ENCODE results near the gene RAB38. TPM values are rescaled to one million over a fixed set of nuclear protein-coding genes. Genes with fewer than 3 reads are reported as not detected.

The RAB38 gene
- total RNA-seq, 1 donor from 2014 or later, result 7.3 TPM

DNA sequence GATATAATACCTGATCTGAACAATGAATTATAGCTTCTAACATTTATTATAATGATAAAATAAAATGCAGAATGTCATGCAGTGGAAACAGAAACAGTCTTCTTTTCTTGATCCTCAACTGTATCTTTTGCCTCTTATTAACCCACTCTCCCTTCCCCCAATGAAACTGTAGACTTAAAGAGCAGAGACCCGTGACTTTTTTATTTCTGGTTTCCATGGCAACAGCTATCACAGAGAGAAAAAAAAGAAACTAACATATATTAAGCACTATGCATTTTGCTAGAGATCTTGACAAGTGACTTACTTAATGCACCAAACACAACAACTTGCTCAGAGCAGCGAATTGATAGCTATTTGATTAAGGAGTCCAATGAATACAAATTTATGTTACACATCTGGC is 69.3 kb downstream of the RAB38 start:
- no peaks in the 10 kb centered on the region for H3K27me3 ChIP-seq (ENCODE audit: control insufficient read depth, insufficient read depth, low read length)
- no peak overlapping the region for H3K4me3 ChIP-seq (ENCODE audit: low read depth, low read length)
- no peaks in the 10 kb centered on the region for H3K36me3 ChIP-seq (ENCODE audit: control insufficient read depth, insufficient read depth, low read length)
- DNase-seq (ENCODE audit: low read depth), result no peak
- TF ChIP-seq, protein P1, sequence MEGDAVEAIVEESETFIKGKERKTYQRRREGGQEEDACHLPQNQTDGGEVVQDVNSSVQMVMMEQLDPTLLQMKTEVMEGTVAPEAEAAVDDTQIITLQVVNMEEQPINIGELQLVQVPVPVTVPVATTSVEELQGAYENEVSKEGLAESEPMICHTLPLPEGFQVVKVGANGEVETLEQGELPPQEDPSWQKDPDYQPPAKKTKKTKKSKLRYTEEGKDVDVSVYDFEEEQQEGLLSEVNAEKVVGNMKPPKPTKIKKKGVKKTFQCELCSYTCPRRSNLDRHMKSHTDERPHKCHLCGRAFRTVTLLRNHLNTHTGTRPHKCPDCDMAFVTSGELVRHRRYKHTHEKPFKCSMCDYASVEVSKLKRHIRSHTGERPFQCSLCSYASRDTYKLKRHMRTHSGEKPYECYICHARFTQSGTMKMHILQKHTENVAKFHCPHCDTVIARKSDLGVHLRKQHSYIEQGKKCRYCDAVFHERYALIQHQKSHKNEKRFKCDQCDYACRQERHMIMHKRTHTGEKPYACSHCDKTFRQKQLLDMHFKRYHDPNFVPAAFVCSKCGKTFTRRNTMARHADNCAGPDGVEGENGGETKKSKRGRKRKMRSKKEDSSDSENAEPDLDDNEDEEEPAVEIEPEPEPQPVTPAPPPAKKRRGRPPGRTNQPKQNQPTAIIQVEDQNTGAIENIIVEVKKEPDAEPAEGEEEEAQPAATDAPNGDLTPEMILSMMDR (IDR thresholded peaks at IDR 0.05; ENCODE audit: insufficient read depth, low read length, poor library complexity, severe bottlenecking), result no peak

- no peak overlapping the region for H3K4me3 ChIP-seq (ENCODE audit: low read depth, low read length)
- DNase-seq (ENCODE audit: low read depth), result no peak
- H3K36me3 ChIP-seq (ENCODE audit: control insufficient read depth, insufficient read depth, low read length), result no peaks in the 10 kb centered on the region
- TF ChIP-seq, protein P1 (IDR thresholded peaks at IDR 0.05; ENCODE audit: insufficient read depth, low read length, poor library complexity, severe bottlenecking), result no peak
- no peaks in the 10 kb centered on the region for H3K27me3 ChIP-seq (ENCODE audit: control insufficient read depth, insufficient read depth, low read length)
Observed at GRCh38 chr11:88105526-88105925, 69.7 kb downstream of the RAB38 start.

DNA sequence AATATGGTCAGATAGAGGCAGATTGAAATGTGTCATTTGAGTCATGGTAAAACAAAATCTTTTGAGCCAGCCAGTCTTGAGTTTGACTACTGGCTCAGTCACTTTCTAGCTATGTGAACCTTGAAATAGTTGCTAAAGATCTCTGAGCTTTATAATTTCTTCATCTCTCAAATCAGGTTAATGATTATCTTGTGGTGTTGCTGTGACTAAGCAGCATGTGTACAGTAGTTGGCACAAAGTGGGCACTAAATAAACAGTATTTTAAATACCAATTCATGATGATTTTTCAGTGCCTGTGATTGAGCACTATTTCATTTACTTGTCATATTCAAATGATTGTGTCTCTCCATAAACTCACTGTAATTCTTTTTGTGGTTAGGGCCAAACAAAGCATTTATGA is 70.8 kb downstream of the RAB38 start:
- DNase-seq (ENCODE audit: low read depth), result peak; percentile 83
- Histone ChIP-seq H3K27me3 (ENCODE audit: control insufficient read depth, insufficient read depth, low read length) (no peaks in the 10 kb centered on the region), H3K4me3 (ENCODE audit: low read depth, low read length) (no peak overlapping the region), H3K36me3 (ENCODE audit: control insufficient read depth, insufficient read depth, low read length) (no peaks in the 10 kb centered on the region)
- TF ChIP-seq, protein P1 (IDR thresholded peaks at IDR 0.05; ENCODE audit: insufficient read depth, low read length, poor library complexity, severe bottlenecking), result no peak

DNA sequence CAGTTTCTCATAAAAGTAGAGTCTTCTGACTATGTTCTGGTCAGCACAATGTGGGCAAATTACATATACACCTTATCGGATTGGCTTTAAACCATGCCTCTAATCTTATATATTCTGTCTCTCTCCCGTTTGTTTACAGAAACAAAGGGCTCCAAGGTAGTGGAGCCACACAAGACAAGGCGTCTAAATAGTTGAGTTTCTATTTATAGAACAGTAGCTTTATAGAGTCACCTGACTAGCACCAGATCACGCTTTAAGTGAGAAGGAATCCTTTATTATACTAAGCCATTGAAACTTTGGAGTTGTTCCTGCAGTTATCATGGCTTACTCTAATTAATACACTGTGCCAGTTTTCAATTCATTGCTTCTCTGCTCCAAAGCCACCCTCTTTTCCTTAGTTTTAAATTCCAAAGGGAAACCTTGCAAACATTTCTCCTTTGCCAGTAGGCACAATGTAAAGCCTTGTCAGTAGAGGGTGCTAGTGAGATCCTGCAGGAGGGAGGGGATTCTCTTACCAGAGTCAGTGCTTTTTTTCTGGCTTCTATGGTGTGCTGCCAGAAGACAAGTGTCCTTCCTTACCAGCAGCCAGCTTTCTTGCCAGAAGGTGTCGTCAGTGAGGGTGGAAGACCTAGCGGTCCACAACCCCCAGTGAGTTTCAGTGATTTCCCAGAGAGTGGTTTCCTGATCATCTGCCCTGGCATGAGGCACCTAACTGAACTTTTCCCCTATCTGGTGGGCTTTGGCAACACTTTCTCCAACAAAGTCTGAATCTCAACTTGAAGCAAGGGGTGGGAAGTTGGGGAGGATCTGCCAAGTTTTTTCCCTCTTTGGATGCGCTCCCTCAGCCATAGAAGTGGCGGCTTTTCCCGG is 71.7 kb downstream of the RAB38 start:
- no peak for DNase-seq (ENCODE audit: low read depth)
- no peaks in the 10 kb centered on the region for H3K36me3 ChIP-seq (ENCODE audit: control insufficient read depth, insufficient read depth, low read length)
- H3K27me3 ChIP-seq (ENCODE audit: control insufficient read depth, insufficient read depth, low read length), result no peaks in the 10 kb centered on the region
- TF ChIP-seq, protein P1 (IDR thresholded peaks at IDR 0.05; ENCODE audit: insufficient read depth, low read length, poor library complexity, severe bottlenecking), result peak; percentile 52
- no peak overlapping the region for H3K4me3 ChIP-seq (ENCODE audit: low read depth, low read length)

- Histone ChIP-seq H3K4me3 (ENCODE audit: low read depth, low read length) (no peak overlapping the region), H3K36me3 (ENCODE audit: control insufficient read depth, insufficient read depth, low read length) (no peaks in the 10 kb centered on the region), H3K27me3 (ENCODE audit: control insufficient read depth, insufficient read depth, low read length) (no peaks in the 10 kb centered on the region)
- no peak for DNase-seq (ENCODE audit: low read depth)
- TF ChIP-seq, protein P1 (IDR thresholded peaks at IDR 0.05; ENCODE audit: insufficient read depth, low read length, poor library complexity, severe bottlenecking), result no peak
Observed at GRCh38 chr11:88102598-88102934, 72.7 kb downstream of the RAB38 start.

Measured in kidney epithelial cell (primary cell).